Nephron progenitor cell (in vitro differentiated cells): ENCODE data around the gene ABCC6.
A peak's percentile ranks its signal among the peaks of the same experiment; 100 is the strongest.
"Not testable (repeated sequence)": the region's sequence is repeated elsewhere in the genome, so short reads cannot be mapped to it uniquely, and the experiment has no call there.

Source experiments
- DNase-seq: peaks from one replicate; pipeline ENCODE4 v3.0.0; 2021
- H3K27ac Mint-ChIP-seq: 2 replicates; pipeline ENCODE4 v1.8.0; 2021; ENCODE audit warnings: mild to moderate bottlenecking, moderate library complexity, mixed read lengths
- H3K27me3 Mint-ChIP-seq: 2 replicates; pipeline ENCODE4 v1.8.0; 2021; ENCODE audit warnings: mild to moderate bottlenecking, low read depth, mixed read lengths; ENCODE audit not compliant: poor library complexity
- H3K36me3 Mint-ChIP-seq: 2 replicates; pipeline ENCODE4 v1.8.0; 2021; ENCODE audit warnings: low read depth, mixed read lengths
- H3K4me1 Mint-ChIP-seq: 2 replicates; pipeline ENCODE4 v1.8.0; 2021; ENCODE audit warnings: mixed read lengths
- H3K4me3 Mint-ChIP-seq: 2 replicates; pipeline ENCODE4 v1.8.0; 2021; ENCODE audit warnings: mild to moderate bottlenecking, moderate library complexity, mixed read lengths
- H3K9me3 Mint-ChIP-seq: 2 replicates; pipeline ENCODE4 v1.8.0; 2021; ENCODE audit warnings: mild to moderate bottlenecking, moderate library complexity, mixed read lengths

The ABCC6 gene

DNA sequence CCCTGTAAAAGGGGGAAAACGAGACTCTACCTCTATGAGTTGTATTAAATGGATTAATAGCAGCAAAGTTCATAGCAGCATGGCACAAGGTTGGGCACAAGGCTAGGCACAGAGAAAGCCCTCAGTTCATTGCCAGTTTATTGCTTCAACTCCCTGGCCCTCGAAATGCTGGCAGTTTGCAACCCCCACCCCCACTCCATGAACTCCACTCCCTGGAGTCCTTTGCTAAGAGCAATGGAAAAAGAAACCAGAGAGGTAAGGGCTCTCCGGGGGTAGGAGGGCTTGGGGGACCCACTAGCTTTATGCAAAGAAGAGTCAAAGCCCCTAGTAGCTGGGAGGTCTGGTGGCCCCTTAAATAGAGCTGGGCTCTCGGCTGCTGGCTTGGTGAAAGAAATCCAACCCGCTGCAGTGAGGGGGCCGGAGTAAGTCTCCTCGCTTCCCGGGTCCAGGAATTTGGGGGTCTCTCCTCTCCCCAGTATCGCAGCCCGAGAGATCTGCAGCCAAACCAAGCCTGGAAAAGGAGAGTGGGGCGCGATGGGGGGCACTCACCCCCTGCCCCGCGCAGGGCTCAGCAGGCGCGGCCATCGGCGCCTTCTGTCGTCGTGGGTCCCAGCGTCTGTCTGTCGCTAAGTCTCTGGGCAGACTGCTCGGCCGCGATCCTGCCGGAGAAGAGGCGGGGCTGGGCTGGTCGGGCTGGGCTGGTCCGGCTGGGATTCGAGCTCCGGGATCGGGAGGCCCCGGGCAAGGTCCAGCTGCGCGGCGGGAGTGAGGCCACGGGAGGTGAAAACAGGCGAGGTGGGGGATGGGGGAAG lies at the start of gene ABCC6:
ABCC6 (minus strand) TSS at position 645 of the 812 bp plus-strand sequence; CDS start at position 585, 60 bp downstream.
- H3K36me3 Mint-ChIP-seq, DNase-seq, H3K27ac Mint-ChIP-seq, H3K27me3 Mint-ChIP-seq, H3K4me1 Mint-ChIP-seq, H3K9me3 Mint-ChIP-seq: not testable (repeated sequence)
- peak within 1 kb of the TSS; percentile 66 for H3K4me3 Mint-ChIP-seq

DNA sequence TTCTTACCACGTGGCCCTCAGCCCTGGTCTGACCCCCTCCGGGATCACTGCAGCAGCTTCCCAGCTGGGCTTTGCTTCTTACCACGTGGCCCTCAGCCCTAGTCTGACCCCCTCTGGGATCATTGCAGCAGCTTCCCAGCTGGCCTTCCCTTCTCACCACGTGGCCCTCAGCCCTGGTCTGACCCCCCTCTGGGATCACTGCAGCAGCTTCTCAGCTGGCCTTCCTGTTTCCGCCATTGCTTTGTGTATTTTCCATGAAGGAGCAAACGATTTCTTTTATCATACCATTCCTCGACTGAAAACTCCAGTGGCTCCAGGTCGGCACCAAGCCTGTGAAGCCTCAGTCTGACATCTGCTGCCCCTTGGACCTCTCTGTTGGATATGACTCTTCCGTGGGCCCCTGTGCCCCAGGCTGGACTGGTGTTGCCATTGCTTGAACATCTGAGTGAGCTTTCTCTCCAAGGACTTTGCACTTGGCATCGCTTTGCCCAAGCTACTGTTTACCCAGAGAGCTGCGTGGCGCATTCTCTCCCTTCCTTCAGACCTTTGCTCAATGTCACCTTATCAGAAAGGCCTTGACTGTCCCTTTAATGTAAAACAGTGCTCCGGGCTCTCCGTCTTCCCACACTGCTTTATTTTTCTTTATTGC lies 49.4 kb upstream of the ABCC6 start:
- not testable (repeated sequence) for H3K4me3 Mint-ChIP-seq, H3K27ac Mint-ChIP-seq, H3K4me1 Mint-ChIP-seq, H3K27me3 Mint-ChIP-seq, H3K9me3 Mint-ChIP-seq, DNase-seq
- peaks cover 20% of the 10 kb centered on the region for H3K36me3 Mint-ChIP-seq

DNA sequence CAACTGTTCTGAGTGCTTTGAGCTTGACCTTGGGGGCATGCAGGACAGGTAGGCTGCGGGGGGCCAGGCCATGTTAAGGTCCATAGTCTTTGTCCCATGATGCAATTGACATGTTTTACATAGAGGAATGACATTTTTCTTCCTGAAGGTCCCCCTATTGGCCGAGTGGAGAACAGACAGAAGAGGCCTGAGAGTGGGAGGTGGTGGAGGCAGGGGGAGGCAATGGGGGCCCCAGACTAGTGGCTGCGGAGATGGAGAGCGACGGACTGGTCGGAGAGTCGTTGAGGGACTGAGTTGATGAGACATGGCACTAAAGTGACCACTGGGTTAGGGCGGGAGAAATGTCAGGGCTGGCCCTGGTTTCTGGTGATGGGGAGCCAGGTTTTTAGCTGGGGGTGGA lies 48.4 kb upstream of the ABCC6 start:
- not testable (repeated sequence) for H3K4me3 Mint-ChIP-seq, DNase-seq, H3K9me3 Mint-ChIP-seq, H3K27me3 Mint-ChIP-seq, H3K4me1 Mint-ChIP-seq, H3K27ac Mint-ChIP-seq
- peaks cover 25% of the 10 kb centered on the region for H3K36me3 Mint-ChIP-seq

DNA sequence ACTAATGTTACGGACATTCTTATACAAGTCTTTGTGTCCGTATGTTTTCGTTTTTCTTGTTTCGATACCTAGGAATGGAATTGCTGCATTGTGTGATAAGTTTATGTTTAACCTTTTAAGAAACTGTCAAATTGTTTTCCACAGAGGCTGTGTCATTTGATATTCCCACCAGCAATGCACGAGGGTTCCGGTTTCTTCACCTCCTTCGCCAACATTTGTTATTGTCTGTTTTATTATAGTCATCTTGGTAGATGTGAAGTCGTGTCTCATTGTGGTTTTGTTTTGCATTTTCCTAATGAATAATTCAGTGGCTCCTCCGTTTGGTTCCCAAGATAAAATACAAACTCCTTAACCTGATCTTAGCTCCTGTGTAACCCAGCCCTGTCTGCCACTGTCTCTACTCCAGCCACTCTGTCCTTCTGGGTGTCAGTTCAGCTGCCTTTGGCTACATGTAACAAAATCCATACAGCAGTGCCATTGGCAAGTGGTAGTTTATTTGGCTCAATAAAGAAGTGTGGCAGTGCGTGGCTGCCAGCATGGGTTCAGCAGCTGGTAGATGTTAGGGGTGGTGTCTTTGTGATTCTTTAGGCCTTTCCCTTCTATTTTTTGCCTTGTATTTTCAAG lies 45.0 kb upstream of the ABCC6 start:
- H3K27ac Mint-ChIP-seq = not testable (repeated sequence)
- peaks cover 20% of the 10 kb centered on the region for H3K36me3 Mint-ChIP-seq

DNA sequence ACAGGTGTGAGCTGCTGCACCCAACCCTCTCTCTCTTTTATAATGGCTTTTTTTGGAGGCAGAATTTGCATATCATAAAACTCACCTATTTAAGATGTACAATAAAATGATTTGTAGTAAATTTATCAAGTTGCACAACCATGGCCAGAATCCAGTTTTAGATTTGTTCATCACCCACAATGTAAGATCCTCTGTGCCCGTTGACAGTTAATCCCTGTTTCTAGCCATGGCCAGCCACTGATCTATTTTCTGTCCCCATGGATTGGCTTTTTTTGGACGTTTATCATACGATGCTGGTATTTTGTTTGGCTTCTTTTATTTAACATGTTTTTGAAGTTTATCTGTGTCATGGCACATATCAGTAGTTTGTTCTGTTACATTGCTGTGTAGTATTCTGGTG lies 44.4 kb upstream of the ABCC6 start:
- DNase-seq, H3K27me3 Mint-ChIP-seq, H3K9me3 Mint-ChIP-seq, H3K4me3 Mint-ChIP-seq, H3K4me1 Mint-ChIP-seq, H3K27ac Mint-ChIP-seq: not testable (repeated sequence)
- H3K36me3 Mint-ChIP-seq = peaks cover 20% of the 10 kb centered on the region

More for the DNA sequence above, 45.0 kb upstream of the ABCC6 start:
- H3K4me1 Mint-ChIP-seq, H3K4me3 Mint-ChIP-seq, H3K27me3 Mint-ChIP-seq, DNase-seq, H3K9me3 Mint-ChIP-seq: not testable (repeated sequence)

DNA sequence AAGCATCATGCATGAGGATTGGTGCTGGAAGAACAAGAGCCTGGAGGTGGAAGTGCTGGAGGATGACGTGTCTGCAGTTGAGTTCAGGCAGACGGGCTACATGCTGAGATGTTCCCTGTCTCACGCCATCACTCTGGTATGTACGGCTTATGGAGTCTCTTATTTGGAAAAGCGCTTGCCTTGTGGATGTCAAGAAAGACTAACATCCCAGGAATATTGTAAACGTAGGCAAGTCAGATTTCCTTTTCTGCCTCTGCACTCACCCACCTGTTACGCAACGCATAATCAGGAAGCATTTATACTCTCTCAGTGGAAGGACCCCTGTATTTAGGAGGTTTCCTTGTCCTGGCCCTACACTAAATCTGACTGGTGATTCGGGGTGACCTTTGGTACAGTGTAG lies 41.8 kb upstream of the ABCC6 start:
- H3K36me3 Mint-ChIP-seq = peaks cover 20% of the 10 kb centered on the region
- not testable (repeated sequence) for H3K9me3 Mint-ChIP-seq, H3K27me3 Mint-ChIP-seq, H3K4me3 Mint-ChIP-seq, H3K4me1 Mint-ChIP-seq, H3K27ac Mint-ChIP-seq, DNase-seq

DNA sequence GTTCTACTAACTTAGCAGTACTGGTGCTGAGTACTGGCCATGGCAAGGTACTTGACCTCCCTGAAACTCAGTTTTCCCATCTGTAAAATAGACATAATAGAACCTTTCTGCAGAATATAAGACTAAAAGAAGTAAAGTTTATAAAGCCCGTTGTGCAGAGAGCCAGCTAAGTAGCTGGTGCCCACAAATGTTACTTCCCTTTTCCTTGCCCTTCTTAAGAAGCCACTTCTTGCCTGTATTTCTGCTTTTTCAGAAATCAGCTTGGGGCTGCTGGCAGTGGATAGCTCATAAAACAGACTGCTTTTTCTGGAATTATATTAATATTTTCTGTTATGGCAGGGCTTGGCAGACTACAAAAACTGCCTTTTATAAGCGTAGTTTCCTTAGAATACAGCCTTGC lies 40.7 kb upstream of the ABCC6 start:
- not testable (repeated sequence) for H3K4me3 Mint-ChIP-seq, H3K4me1 Mint-ChIP-seq, H3K9me3 Mint-ChIP-seq, H3K27me3 Mint-ChIP-seq, H3K27ac Mint-ChIP-seq, DNase-seq
- H3K36me3 Mint-ChIP-seq = peaks cover 19% of the 10 kb centered on the region

DNA sequence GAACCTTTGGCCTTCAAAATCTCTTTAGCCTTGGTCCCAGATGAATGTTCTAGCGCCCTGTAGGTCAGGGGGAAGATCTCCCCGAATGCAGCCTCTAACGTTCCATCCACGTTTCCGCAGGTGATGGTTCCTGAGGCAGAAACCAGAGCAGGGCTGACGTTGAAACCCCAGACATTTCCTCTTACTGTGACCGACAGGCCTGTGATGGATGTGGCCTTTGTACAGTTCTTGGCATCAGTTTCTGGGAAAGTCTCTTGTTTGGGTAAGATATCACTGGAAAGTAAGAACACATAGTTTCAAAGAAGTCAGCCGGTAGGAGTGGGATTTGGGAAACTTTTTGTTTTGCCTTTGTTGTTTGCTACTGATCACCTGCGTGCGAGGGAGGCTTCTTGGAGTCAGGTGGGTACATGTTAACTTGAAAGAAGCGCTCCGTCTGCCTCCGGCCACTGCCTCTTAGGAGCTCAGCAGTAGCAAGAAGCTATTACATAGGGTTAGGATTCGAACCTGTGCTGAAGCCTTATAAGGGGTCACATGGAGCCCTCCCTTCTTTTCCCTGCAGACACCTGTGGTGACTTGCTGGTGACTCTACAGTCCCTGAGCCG lies 39.8 kb upstream of the ABCC6 start:
- not testable (repeated sequence) for DNase-seq, H3K27ac Mint-ChIP-seq, H3K27me3 Mint-ChIP-seq, H3K4me3 Mint-ChIP-seq, H3K4me1 Mint-ChIP-seq, H3K9me3 Mint-ChIP-seq
- H3K36me3 Mint-ChIP-seq = peaks cover 13% of the 10 kb centered on the region

DNA sequence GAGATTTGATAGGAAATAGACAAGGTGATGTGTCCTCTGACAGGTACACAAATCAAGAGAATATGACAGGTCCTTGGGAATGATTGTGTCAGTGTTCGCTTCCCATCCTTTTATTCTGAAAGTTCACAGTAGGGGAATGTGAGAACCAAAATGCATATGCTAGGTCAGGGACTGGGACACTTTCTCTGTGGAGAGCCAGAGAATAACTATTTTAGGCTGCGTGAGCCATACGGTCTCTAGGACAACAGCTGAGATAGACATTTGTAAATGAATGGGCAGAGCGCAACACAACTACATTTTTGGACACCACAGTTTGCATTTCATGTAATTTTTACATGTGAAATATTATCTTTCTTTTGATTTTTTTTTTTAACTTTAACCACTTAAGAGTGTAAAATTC lies 36.7 kb upstream of the ABCC6 start:
- H3K4me1 Mint-ChIP-seq, H3K4me3 Mint-ChIP-seq, H3K27me3 Mint-ChIP-seq, H3K9me3 Mint-ChIP-seq, H3K27ac Mint-ChIP-seq, DNase-seq, H3K36me3 Mint-ChIP-seq: not testable (repeated sequence)

DNA sequence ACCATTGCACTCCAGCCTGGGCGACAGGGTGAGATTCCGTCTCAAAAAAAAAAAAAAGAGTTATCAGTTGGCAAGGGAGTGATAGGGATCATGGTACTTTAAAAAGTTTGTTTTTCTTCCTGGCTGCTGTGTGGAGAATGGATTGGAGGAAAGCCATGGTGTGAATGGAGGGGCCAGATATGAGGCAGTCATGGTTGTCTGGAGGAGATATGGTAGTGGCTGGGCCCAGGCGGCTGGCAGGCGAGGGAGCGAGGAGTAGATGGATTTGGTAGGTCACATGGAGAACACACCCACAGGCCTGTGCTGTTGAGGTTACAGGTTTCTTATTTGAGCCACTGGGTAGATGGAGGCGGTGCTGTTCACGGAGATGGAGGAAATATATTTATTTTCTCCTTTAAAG lies 35.5 kb upstream of the ABCC6 start:
- H3K36me3 Mint-ChIP-seq, H3K27me3 Mint-ChIP-seq, H3K4me1 Mint-ChIP-seq, H3K9me3 Mint-ChIP-seq, H3K4me3 Mint-ChIP-seq, DNase-seq: not testable (repeated sequence)
- peak overlapping the region; percentile 11 for H3K27ac Mint-ChIP-seq

DNA sequence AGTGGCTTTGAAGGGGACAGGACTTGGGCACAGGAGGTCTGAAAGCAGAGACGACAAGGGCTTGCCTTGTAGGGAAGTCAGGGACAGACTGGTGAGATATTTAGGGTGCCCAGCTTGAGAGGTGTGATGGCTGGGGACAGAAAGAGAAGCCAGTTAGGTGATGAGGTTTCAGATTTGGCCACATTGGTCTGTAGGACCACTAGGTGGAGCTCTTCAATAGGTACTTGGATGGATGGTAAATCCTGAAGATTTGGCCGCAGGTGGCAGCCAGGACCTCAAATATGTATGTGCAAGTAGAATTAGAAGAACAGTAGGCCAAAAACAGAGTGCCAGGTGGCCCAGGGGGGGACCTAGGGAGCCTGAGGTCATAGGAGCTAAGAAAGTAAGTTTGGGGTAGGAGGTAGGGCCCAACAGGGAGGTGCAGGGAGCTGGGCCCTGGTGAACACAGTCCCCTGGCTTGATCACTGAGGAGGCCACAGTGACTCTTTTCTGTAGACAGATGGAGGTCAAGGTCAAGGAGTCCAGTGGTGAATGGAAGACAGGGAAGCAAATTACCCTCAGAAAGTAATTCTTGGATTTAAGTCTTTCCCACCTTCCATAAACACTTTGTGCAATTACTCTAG lies 34.1 kb upstream of the ABCC6 start:
- not testable (repeated sequence) for H3K4me1 Mint-ChIP-seq, DNase-seq, H3K4me3 Mint-ChIP-seq, H3K27ac Mint-ChIP-seq, H3K36me3 Mint-ChIP-seq, H3K27me3 Mint-ChIP-seq, H3K9me3 Mint-ChIP-seq

DNA sequence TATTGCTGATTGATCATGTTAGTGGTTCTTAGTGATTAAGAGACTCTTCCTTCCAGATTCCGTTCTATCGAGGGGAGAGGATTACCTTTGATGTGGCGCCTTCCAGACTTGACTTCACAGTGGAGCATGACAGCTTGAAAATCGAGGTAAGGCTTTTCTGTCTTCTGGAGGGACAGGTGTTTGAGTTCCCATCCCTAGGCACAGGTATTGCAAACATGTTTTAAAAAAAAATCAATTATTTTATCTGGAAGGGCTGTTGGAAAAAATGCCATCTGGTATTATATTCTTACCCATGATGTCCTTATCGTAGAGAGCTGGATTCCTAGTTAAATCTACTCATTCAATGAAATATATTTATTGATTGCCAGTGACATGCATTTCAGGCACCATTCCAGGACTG lies 29.1 kb upstream of the ABCC6 start:
- not testable (repeated sequence) for H3K27me3 Mint-ChIP-seq, DNase-seq, H3K36me3 Mint-ChIP-seq, H3K9me3 Mint-ChIP-seq, H3K4me3 Mint-ChIP-seq, H3K27ac Mint-ChIP-seq, H3K4me1 Mint-ChIP-seq

DNA sequence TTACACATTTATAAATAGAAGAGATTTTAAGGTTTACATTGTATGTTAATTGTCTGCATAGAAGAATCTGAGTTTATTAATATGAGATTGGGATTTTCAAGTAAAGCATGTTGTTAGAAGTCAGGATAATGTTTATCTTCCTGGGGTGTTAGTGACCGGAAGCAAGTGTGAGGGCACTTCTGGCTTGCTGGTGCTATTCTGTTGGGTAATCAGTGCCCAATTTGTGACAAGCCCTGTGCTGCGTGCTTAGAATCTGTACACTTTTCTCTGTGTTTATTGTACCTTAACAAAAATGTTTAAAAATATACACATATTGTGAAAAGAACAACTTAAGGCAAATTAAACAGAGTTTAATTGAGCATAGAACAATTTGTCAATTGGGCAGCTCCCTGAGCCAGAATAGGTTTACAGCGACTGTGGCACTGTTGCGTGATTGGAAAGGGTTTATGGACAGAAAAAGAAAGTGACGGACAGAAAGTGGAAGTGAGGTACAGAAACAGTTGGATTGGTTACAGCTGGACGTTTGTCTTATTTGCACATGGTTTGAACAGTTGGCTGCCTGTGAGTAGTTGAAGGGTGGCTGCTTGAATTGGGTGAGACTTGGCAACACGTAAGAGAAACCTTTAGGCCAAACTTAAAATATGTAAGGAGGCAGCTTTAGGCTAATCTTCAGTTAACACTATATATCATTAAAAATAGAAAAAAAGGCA lies 26.5 kb upstream of the ABCC6 start:
- H3K9me3 Mint-ChIP-seq, H3K36me3 Mint-ChIP-seq: not testable (repeated sequence)

More for the DNA sequence above, 26.5 kb upstream of the ABCC6 start:
- H3K27me3 Mint-ChIP-seq, H3K4me3 Mint-ChIP-seq, H3K4me1 Mint-ChIP-seq, DNase-seq, H3K27ac Mint-ChIP-seq: not testable (repeated sequence)
